GM23338 (cell line): ENCODE results near the gene CRYL1. TPM values are rescaled to one million over a fixed set of nuclear protein-coding genes. Genes with fewer than 3 reads are reported as not detected.

ENCODE experiments used
- ATAC-seq: fragments of 200-7000 bp; cut with Tn5 transposase; 3 replicates; pipeline ENCODE4 v1.9.1; 2020
- DNase-seq: peaks from one replicate; pipeline ENCODE4 v3.0.0-alpha.2; 2015; ENCODE audit warnings: low spot score
- H2AFZ ChIP-seq: fragments of 200-600 bp; sonication (generic); 2 replicates; pipeline ENCODE4 v1.8.0; 2016; ENCODE audit warnings: antibody characterized with exemption, mild to moderate bottlenecking, moderate library complexity
- H3F3A ChIP-seq: fragments of 200-600 bp; sonication (generic); replicated peaks from 2 replicates; pipeline ENCODE4 v1.8.0; 2017; ENCODE audit warnings: antibody characterized with exemption, mixed run types, low read depth
- H3K27ac ChIP-seq: fragments of 200-600 bp; sonication (generic); 2 replicates; pipeline ENCODE4 v1.6.1; 2016; ENCODE audit warnings: low read depth
- H3K27me3 ChIP-seq: fragments of 200-600 bp; sonication (generic); 2 replicates; pipeline ENCODE4 v1.8.0; 2016; ENCODE audit warnings: mild to moderate bottlenecking, mixed run types, moderate library complexity; ENCODE audit not compliant: insufficient read depth
- H3K36me3 ChIP-seq: fragments of 200-600 bp; sonication (generic); 2 replicates; pipeline ENCODE4 v1.8.0; 2016; ENCODE audit warnings: mild to moderate bottlenecking; ENCODE audit not compliant: insufficient read depth
- H3K4me1 ChIP-seq: fragments of 200-600 bp; sonication (generic); 2 replicates; pipeline ENCODE4 v1.8.0; 2016; ENCODE audit warnings: mild to moderate bottlenecking, moderate library complexity; ENCODE audit not compliant: insufficient read depth
- H3K4me2 ChIP-seq: fragments of 200-600 bp; sonication (generic); 2 replicates; pipeline ENCODE4 v1.7.1; 2017; ENCODE audit warnings: mixed run types
- H3K4me3 ChIP-seq: fragments of 200-600 bp; sonication (generic); 2 replicates; pipeline ENCODE4 v1.6.1; 2016; ENCODE audit warnings: mixed run types
- H3K79me2 ChIP-seq: fragments of 200-600 bp; sonication (generic); replicated peaks from 2 replicates; pipeline ENCODE4 v1.8.0; 2017; ENCODE audit warnings: mild to moderate bottlenecking; ENCODE audit not compliant: insufficient read depth
- H3K9me2 ChIP-seq: fragments of 200-600 bp; sonication (generic); 2 replicates; pipeline ENCODE4 v1.8.0; 2017; ENCODE audit not compliant: insufficient read depth
- H4K20me1 ChIP-seq: fragments of 200-600 bp; sonication (generic); replicated peaks from 2 replicates; pipeline ENCODE4 v1.8.0; 2017; ENCODE audit warnings: mild to moderate bottlenecking; ENCODE audit not compliant: insufficient read depth
- H3K27ac Mint-ChIP-seq: 2 replicates; pipeline ENCODE4 v1.8.0; 2020; ENCODE audit warnings: inconsistent platforms, mild to moderate bottlenecking, moderate library complexity, mixed read lengths
- H3K27me3 Mint-ChIP-seq: 3 replicates; pipeline ENCODE4 v1.8.0; 2022; ENCODE audit warnings: low read depth, mild to moderate bottlenecking, moderate library complexity, mixed read lengths, inconsistent platforms; ENCODE audit not compliant: insufficient read depth, poor library complexity
- H3K36me3 Mint-ChIP-seq: 3 replicates; pipeline ENCODE4 v1.8.0; 2021; ENCODE audit warnings: low read depth, mild to moderate bottlenecking, inconsistent platforms, moderate library complexity, mixed read lengths
- H3K4me1 Mint-ChIP-seq: 3 replicates; pipeline ENCODE4 v1.8.0; 2020; ENCODE audit warnings: mild to moderate bottlenecking, inconsistent platforms, mixed read lengths
- H3K4me3 Mint-ChIP-seq: 3 replicates; pipeline ENCODE4 v1.8.0; 2021; ENCODE audit warnings: moderate library complexity, mild to moderate bottlenecking, inconsistent platforms, mixed read lengths
- H3K9me3 Mint-ChIP-seq: 3 replicates; pipeline ENCODE4 v1.8.0; 2020; ENCODE audit warnings: moderate library complexity, mild to moderate bottlenecking, inconsistent platforms, mixed read lengths
- CREB1 ChIP-seq: fragments of 250-450 bp; sonication (Bioruptor Pico); IDR thresholded peaks from 2 replicates; pipeline ENCODE4 v1.5.0; 2020; ENCODE audit warnings: low read depth, mild to moderate bottlenecking, moderate library complexity
- ETS1 ChIP-seq: IDR thresholded peaks from 2 replicates; pipeline ENCODE4 v1.6.1; 2016; ENCODE audit warnings: antibody characterized with exemption
- EZH2 ChIP-seq: fragments of 200-600 bp; sonication (generic); IDR thresholded peaks from one replicate; pipeline ENCODE4 v1.8.0; 2017; ENCODE audit warnings: antibody characterized with exemption, mild to moderate bottlenecking, low read depth; ENCODE audit not compliant: unreplicated experiment
- JUNB ChIP-seq: IDR thresholded peaks from one replicate; pipeline ENCODE4 v1.6.1; 2016; ENCODE audit warnings: antibody characterized with exemption; ENCODE audit not compliant: unreplicated experiment
- POLR2AphosphoS5 ChIP-seq: IDR thresholded peaks from 2 replicates; pipeline ENCODE4 v1.6.1; 2016; ENCODE audit warnings: antibody characterized with exemption, low read depth
- REST ChIP-seq: IDR thresholded peaks from one replicate; pipeline ENCODE4 v1.6.1; 2018; ENCODE audit warnings: antibody characterized with exemption; ENCODE audit not compliant: unreplicated experiment
- STAT1 ChIP-seq: IDR thresholded peaks from one replicate; pipeline ENCODE4 v1.6.1; 2016; ENCODE audit warnings: antibody characterized with exemption; ENCODE audit not compliant: unreplicated experiment
- ZNF114 ChIP-seq: fragments of 250-450 bp; sonication (Bioruptor Pico); IDR thresholded peaks from 2 replicates; pipeline ENCODE4 v1.5.0; 2020; ENCODE audit warnings: mild to moderate bottlenecking, moderate library complexity
- ZNF331 ChIP-seq: fragments of 250-450 bp; sonication (Bioruptor Pico); IDR thresholded peaks from 2 replicates; pipeline ENCODE4 v1.5.0; 2020; ENCODE audit warnings: low read depth, mild to moderate bottlenecking, moderate library complexity
- ZNF462 ChIP-seq: fragments of 250-450 bp; sonication (Bioruptor Pico); IDR thresholded peaks from 2 replicates; pipeline ENCODE4 v1.5.0; 2020; ENCODE audit warnings: mild to moderate bottlenecking, moderate library complexity
- polyA plus RNA-seq: library from polyadenylated mRNA; unstranded; fragments of >200 nt; fragmentation: Nextera tagmentation; extraction: Ambion mirVana; gene quantifications from 2 replicates; pipeline ENCODE4 v1.2.1, GENCODE V29; 2016
- total RNA-seq: library from RNA; depleted of rRNA; stranded (reverse); fragments of >200 nt; shearing (Covaris generic); gene quantifications from 2 replicates; pipeline ENCODE4 v1.2.3, GENCODE V29; 2014

Gene CRYL1
- total and polyA plus RNA-seq, 2 experiments from 2014 or later, result 2.2 to 2.6 TPM

GRCh38 chr13:20358022-20358421 is 167.6 kb downstream of the CRYL1 start:
- peaks cover 17% of the 10 kb centered on the region for H3K4me1 Mint-ChIP-seq
- Histone ChIP-seq H3F3A (no peaks in the 10 kb centered on the region), H3K27ac (no peak overlapping the region), H2AFZ (no peak overlapping the region), H3K27me3 (peaks cover 45% of the 10 kb centered on the region), H4K20me1 (no peaks in the 10 kb centered on the region), H3K4me3 (no peak overlapping the region), H3K36me3 (no peaks in the 10 kb centered on the region), H3K4me2 (no peak overlapping the region), H3K4me1 (no peaks in the 10 kb centered on the region), H3K9me2 (no peaks in the 10 kb centered on the region), H3K79me2 (no peaks in the 10 kb centered on the region)
- TF ChIP-seq CREB1 (no peak), ETS1 (no peak), ZNF462 (CRISPR knock-in tag) (no peak), ZNF114 (CRISPR knock-in tag) (no peak)
- H3K9me3 Mint-ChIP-seq, result no peaks in the 10 kb centered on the region
- H3K27me3 Mint-ChIP-seq, result peaks cover 53% of the 10 kb centered on the region
- H3K4me3 Mint-ChIP-seq, result no peak overlapping the region
- ATAC-seq, result no peak
- no peaks in the 10 kb centered on the region for H3K36me3 Mint-ChIP-seq
- no peak overlapping the region for H3K27ac Mint-ChIP-seq
- DNase-seq, result no peak

GRCh38 chr13:20356444-20356843 is 169.2 kb downstream of the CRYL1 start:
- no peaks in the 10 kb centered on the region for H3F3A ChIP-seq
- H3K79me2 ChIP-seq, result no peaks in the 10 kb centered on the region
- H3K4me1 Mint-ChIP-seq, result peaks cover 5% of the 10 kb centered on the region; the same call in 1 of the 3 replicates
- no peaks in the 10 kb centered on the region for H3K4me1 ChIP-seq
- peaks cover 30% of the 10 kb centered on the region for H3K27me3 ChIP-seq
- no peak overlapping the region for H3K4me3 Mint-ChIP-seq
- H3K36me3 ChIP-seq, result no peaks in the 10 kb centered on the region
- H3K27me3 Mint-ChIP-seq, result peaks cover 37% of the 10 kb centered on the region
- no peak overlapping the region for H3K27ac Mint-ChIP-seq
- H3K9me2 ChIP-seq, result no peaks in the 10 kb centered on the region
- no peak for DNase-seq
- no peaks in the 10 kb centered on the region for H3K36me3 Mint-ChIP-seq
- H2AFZ ChIP-seq, result no peak overlapping the region
- H3K4me3 ChIP-seq, result no peak overlapping the region
- H3K4me2 ChIP-seq, result no peak overlapping the region
- H3K9me3 Mint-ChIP-seq, result no peaks in the 10 kb centered on the region
- ATAC-seq, result no peak
- H4K20me1 ChIP-seq, result no peaks in the 10 kb centered on the region
- no peak overlapping the region for H3K27ac ChIP-seq
- TF ChIP-seq JUNB (no peak), ZNF114 (CRISPR knock-in tag) (no peak), ETS1 (no peak), ZNF331 (CRISPR knock-in tag) (no peak), POLR2AphosphoS5 (no peak), EZH2 (no peak), REST (no peak), CREB1 (no peak), STAT1 (no peak)
